Prostate gland (tissue), 2 donors: ENCODE measurements around the gene ZNF132. TPM values are rescaled to one million over a fixed set of nuclear protein-coding genes. Genes with fewer than 3 reads are reported as not detected.
A peak's percentile ranks its signal among the peaks of the same experiment; 100 is the strongest.
"Not testable (repeated sequence)": the region's sequence is repeated elsewhere in the genome, so short reads cannot be mapped to it uniquely, and the experiment has no call there.

Experiments used
- DNase-seq: peaks from one replicate; pipeline ENCODE4 v3.0.0-alpha.2; 2019; ENCODE audit warnings: low spot score
- H3K27ac ChIP-seq, 2 donors: fragments of 200-600 bp; sonication (generic); 2 replicates each; pipeline ENCODE4 v1.5.1; 2017 to 2019
- H3K27me3 ChIP-seq: fragments of 200-600 bp; sonication (generic); replicated peaks from 2 replicates; pipeline ENCODE4 v1.5.1; 2019; ENCODE audit not compliant: insufficient read depth
- H3K36me3 ChIP-seq, 2 donors: fragments of 200-600 bp; sonication (generic); 1 replicate in 1 of 2; 2 replicates in 1 of 2; pipeline versions ENCODE4 v1.5.1 to v1.8.1; 2017 to 2019
- H3K4me1 ChIP-seq: fragments of 200-600 bp; sonication (generic); replicated peaks from 2 replicates; pipeline ENCODE4 v1.5.1; 2019
- H3K4me3 ChIP-seq, 2 donors: fragments of 200-600 bp; sonication (generic); 2 replicates each; pipeline ENCODE4 v1.5.1; 2017 to 2019
- H3K9me3 ChIP-seq: fragments of 200-600 bp; sonication (generic); 2 replicates; pipeline ENCODE4 v1.5.1; 2017
- POLR2A ChIP-seq: fragments of 450-650 bp; IDR thresholded peaks from one replicate; pipeline ENCODE4 v1.6.1; 2016; ENCODE audit warnings: antibody characterized with exemption, mild to moderate bottlenecking
- POLR2AphosphoS5 ChIP-seq: sonication (generic); formaldehyde crosslinking; IDR thresholded peaks from one replicate; pipeline ENCODE4 v1.6.1; 2017; ENCODE audit warnings: antibody characterized with exemption
- WGBS: methylation state at CpG from one replicate; pipeline ENCODE4 v1.1.5; 2018; 5-methylcytosine and 5-hydroxymethylcytosine counted together
- intact Hi-C: fragments of 100-400 bp; cut with DNase I; formaldehyde crosslinking; loops from one replicate; pipeline ENCODE4 v1.14.2; 2022
- total RNA-seq, 2 donors: library from RNA; depleted of rRNA; stranded (reverse); fragments of >200 nt; gene quantifications; one replicate each; pipeline ENCODE4 v1.1.0, GENCODE V29; 2016
- TF ChIP-seq, protein P1 (sequence below), 4 experiments: fragments of 200-600 bp in 2 of 4; fragments of 450-650 bp in 2 of 4; sonication (generic) in 2 of 4; IDR thresholded peaks; 1 replicate in 3 of 4; 2 replicates in 1 of 4; pipeline ENCODE4 v1.5.1; 2016 to 2019; ENCODE audit warnings: antibody characterized with exemption in 4 of 4, mild to moderate bottlenecking in 2 of 4, moderate library complexity in 2 of 4

ZNF132 gene
- total RNA-seq, 2 donors from 2014 or later, result 8.1 to 12.2 TPM

DNA sequence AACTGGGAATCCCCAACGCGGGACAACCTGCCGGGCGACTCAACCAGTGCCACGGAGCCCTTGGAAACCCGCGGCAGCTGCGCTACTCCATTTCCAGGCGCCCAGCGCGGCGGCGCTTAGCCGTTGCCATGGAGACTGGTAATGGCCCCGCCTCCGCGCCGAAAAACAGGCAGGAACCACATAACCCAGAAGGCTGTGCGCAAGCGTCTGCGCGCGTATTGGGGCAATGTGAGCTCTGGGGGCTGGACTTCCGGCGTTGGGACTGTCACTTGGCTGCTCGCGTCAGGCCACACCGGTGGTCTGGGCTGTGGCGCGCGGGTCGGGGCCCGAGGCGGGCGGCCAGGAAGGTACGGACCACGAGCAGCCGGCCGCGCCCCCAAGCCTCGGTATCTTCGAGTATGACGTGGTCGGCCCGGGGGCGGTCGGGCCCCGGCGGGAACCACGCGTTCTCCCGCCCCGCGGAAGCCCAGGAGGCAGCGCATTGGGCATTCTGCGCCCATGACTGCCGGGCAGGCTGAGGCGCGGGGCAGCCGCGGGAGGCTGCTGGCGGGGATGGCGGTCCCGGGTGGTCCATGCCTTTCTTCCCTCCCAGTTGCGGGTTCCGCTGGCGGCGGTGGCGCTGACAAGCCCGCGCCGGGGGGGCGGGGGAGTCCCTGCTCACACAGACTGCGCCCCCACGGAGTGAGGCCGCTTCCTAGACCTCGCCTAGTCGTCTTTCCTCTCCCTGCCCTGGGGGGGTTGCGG is 11.6 kb upstream of the ZNF132 start, which contains the start of gene ZNF324B:
Gene ZNF324B, plus strand, starts transcription at position 265 of the 744 bp plus-strand sequence. CDS start 2,080 bp downstream, outside the sequence.
- Histone ChIP-seq H3K36me3 (no peaks in the 10 kb centered on the region), H3K27ac (peak within 1 kb of the TSS; percentile 66 to 74), H3K4me3 (peak within 1 kb of the TSS; percentile 87 to 91), H3K9me3 (no peaks in the 10 kb centered on the region), H3K27me3 (no peaks in the 10 kb centered on the region), H3K4me1 (no peaks in the 10 kb centered on the region)
- peak; percentile 96 for TF ChIP-seq POLR2AphosphoS5
- peak; percentile 29 for TF ChIP-seq POLR2A
- TF ChIP-seq, protein P1, sequence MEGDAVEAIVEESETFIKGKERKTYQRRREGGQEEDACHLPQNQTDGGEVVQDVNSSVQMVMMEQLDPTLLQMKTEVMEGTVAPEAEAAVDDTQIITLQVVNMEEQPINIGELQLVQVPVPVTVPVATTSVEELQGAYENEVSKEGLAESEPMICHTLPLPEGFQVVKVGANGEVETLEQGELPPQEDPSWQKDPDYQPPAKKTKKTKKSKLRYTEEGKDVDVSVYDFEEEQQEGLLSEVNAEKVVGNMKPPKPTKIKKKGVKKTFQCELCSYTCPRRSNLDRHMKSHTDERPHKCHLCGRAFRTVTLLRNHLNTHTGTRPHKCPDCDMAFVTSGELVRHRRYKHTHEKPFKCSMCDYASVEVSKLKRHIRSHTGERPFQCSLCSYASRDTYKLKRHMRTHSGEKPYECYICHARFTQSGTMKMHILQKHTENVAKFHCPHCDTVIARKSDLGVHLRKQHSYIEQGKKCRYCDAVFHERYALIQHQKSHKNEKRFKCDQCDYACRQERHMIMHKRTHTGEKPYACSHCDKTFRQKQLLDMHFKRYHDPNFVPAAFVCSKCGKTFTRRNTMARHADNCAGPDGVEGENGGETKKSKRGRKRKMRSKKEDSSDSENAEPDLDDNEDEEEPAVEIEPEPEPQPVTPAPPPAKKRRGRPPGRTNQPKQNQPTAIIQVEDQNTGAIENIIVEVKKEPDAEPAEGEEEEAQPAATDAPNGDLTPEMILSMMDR (IDR thresholded peaks at IDR 0.05), result peak in 1 of 4 experiments; percentile 8
- WGBS, result under 1% methylated on average over 68 of the region's 79 CpGs
- intact Hi-C loops, result no loop called here
- DNase-seq, result peak; percentile 96

DNA sequence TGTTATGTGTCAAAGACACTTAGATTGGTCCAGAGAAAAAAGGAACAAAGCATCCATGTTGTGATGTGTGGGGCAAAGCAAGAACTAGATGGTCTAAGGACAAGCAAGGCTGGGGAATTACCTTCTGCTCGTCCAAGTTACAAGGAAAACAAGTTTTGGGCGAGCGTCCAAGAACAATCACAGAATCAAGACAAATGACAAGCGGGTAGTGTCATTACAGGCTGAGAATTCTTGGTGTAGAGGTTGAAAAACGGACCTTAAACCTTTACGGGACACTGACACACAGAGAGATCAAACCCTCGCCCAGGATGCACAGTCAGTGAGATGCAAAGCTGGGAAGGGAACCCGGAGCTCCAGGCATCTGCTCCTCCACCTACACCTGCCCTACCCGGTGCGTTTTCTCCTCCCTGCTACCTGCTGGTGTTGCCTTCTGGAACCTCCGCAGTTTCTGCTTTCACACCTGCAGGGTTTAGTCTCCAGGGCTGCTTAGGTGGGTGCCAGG is 11.0 kb upstream of the ZNF132 start:
- no peaks in the 10 kb centered on the region for H3K36me3 ChIP-seq
- intact Hi-C loops, result no loop called here

DNA sequence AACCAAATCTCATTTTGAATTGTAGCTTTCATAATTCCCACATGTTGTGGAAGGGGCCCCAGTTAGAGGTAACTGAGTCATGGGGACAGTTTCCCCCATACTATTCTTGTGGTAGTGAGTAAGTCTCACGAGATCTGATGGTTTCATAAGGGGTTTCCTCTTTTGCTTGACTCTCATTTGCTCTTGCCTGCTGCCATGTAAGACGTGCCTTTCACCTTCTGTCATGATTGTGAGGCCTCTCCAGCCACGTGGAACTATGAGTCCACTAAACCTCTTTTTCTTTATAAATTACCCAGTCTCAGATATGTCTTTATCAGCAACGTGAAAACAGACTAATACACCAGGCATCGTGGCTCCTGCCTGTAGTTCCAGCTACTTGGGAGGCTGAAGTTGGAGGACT is 10.0 kb upstream of the ZNF132 start:
- not testable (repeated sequence) for H3K27ac ChIP-seq, H3K27me3 ChIP-seq
- WGBS, result 65% methylated on average over 5 of the region's 5 CpGs

More for the DNA sequence above, 11.0 kb upstream of the ZNF132 start:
- peak overlapping the region; percentile 66 to 74 for H3K27ac ChIP-seq
- peak overlapping the region; percentile 87 to 91 for H3K4me3 ChIP-seq
- no peaks in the 10 kb centered on the region for H3K4me1 ChIP-seq
- no peaks in the 10 kb centered on the region for H3K27me3 ChIP-seq
- TF ChIP-seq, protein P1 (IDR thresholded peaks at IDR 0.05), result no peak
- TF ChIP-seq POLR2A (no peak), POLR2AphosphoS5 (no peak)
- peak; percentile 59 for DNase-seq
- whole genome bisulfite sequencing, result 5% methylated on average over 11 of the region's 11 CpGs
- H3K9me3 ChIP-seq, result no peaks in the 10 kb centered on the region

DNA sequence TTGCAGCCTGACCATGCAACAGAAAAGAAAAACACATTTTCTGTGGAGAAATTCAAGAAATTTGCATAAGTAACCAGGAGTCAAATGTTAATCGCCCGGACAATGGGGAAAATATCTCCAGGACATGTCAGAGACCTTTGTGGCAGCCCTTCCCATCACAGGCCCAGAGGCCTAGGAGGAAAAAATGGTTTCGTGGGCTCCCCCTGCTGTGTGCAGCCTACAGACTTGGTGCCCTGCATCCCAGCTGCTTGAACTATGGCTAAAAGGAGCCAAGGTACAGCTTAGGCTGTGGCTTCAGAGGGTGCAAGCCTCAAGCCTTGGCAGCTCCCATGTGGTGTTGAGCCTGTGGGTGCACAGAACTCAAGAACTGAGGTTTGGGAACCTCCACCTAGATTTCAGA is 8.9 kb upstream of the ZNF132 start:
- intact Hi-C loops, H3K4me1 ChIP-seq: not testable (repeated sequence)
- WGBS, result 65% methylated on average over 3 of the region's 3 CpGs

More for the DNA sequence above, 10.0 kb upstream of the ZNF132 start:
- H3K4me3 ChIP-seq, DNase-seq, H3K36me3 ChIP-seq, H3K9me3 ChIP-seq, H3K4me1 ChIP-seq, intact Hi-C loops: not testable (repeated sequence)

DNA sequence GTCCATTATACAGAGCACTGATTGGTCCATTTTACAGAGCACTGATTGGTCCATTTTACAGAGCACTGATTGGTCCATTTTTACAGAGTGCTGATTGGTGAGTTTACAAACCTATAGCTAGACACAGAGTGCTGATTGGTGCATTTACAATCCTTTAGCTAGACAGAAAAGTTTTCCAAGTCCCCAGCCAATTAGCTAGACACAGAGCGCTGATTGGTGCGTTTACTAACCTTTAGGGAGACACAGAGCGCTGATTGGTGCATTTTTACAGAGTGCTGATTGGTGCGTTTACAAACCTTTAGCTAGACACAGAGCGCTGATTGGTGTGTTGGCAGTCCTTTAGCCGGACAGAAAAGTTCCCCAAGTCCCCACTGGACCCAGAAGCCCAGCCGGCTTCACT is 3.0 kb upstream of the ZNF132 start:
- DNase-seq, H3K4me3 ChIP-seq, H3K27me3 ChIP-seq, H3K9me3 ChIP-seq, H3K36me3 ChIP-seq, H3K27ac ChIP-seq, H3K4me1 ChIP-seq, intact Hi-C loops: not testable (repeated sequence)
- WGBS, result 88% methylated on average over 7 of the region's 7 CpGs

More for the DNA sequence above, 8.9 kb upstream of the ZNF132 start:
- not testable (repeated sequence) for H3K27me3 ChIP-seq, H3K4me3 ChIP-seq, H3K36me3 ChIP-seq, H3K27ac ChIP-seq, DNase-seq, H3K9me3 ChIP-seq

DNA sequence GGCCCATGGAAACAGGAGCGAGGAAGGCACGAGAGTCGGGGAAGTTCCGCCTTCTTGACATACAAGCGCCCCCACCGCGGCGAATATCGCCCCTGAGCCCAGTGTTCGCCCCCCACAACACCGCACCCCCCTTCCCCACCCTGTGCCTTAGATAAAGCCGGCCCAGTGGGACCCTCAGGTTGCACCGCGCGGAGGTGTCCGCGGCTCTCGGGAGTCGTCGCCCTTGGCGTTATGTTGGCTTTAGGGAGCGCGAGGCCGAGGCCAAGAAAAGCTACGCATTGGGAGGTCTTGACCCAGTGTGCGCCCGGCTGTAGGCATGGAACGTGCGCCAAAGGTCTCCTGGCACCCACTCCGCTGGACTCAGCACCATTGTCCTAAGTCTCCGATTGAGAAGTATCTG is 603 bp upstream of the ZNF132 start:
- no peak for DNase-seq
- Histone ChIP-seq H3K27ac (peak overlapping the region; percentile 53 to 57), H3K4me3 (peak overlapping the region; percentile 52 to 77), H3K9me3 (no peaks in the 10 kb centered on the region), H3K4me1 (no peaks in the 10 kb centered on the region), H3K36me3 (peaks cover 0 to 7% of the 10 kb centered on the region in 2 donors), H3K27me3 (no peaks in the 10 kb centered on the region)
- intact Hi-C loops, result loop anchor here (2.0 kb wide), 1 partner anchor 32 kb away; the partner anchor contains the start of gene ZNF584
- TF ChIP-seq, protein P1 (IDR thresholded peaks at IDR 0.05), result no peak
- no peak for TF ChIP-seq POLR2A
- TF ChIP-seq POLR2AphosphoS5, result no peak
- WGBS, result 8% methylated on average over 30 of the region's 31 CpGs
